Dendritic cell treated with granulocyte-macrophage colony-stimulating factor and Interleukin-4, amounts not matched to agents 40 ng/mL and 50 ng/mL, for 4 days (primary cell): Measurements from ENCODE around the gene MAPK9.

Experiments
- H3K27ac Mint-ChIP-seq: one replicate; pipeline ENCODE4 v1.8.0; 2022; ENCODE audit warnings: mild to moderate bottlenecking, mixed read lengths
- H3K27me3 Mint-ChIP-seq: one replicate; pipeline ENCODE4 v1.8.0; 2022; ENCODE audit warnings: mild to moderate bottlenecking, mixed read lengths
- H3K36me3 Mint-ChIP-seq: one replicate; pipeline ENCODE4 v1.8.0; 2022; ENCODE audit warnings: low read depth, mixed read lengths
- H3K4me1 Mint-ChIP-seq: one replicate; pipeline ENCODE4 v1.8.0; 2022; ENCODE audit warnings: low read depth, mixed read lengths
- H3K4me3 Mint-ChIP-seq: one replicate; pipeline ENCODE4 v1.8.0; 2022; ENCODE audit warnings: mild to moderate bottlenecking, moderate library complexity, mixed read lengths
- H3K9me3 Mint-ChIP-seq: one replicate; pipeline ENCODE4 v1.8.0; 2022; ENCODE audit warnings: mixed read lengths
- intact Hi-C: fragments of 100-400 bp; cut with micrococcal nuclease; formaldehyde crosslinking; loops from one replicate; pipeline ENCODE4 v1.15.0; 2022

The MAPK9 gene

DNA sequence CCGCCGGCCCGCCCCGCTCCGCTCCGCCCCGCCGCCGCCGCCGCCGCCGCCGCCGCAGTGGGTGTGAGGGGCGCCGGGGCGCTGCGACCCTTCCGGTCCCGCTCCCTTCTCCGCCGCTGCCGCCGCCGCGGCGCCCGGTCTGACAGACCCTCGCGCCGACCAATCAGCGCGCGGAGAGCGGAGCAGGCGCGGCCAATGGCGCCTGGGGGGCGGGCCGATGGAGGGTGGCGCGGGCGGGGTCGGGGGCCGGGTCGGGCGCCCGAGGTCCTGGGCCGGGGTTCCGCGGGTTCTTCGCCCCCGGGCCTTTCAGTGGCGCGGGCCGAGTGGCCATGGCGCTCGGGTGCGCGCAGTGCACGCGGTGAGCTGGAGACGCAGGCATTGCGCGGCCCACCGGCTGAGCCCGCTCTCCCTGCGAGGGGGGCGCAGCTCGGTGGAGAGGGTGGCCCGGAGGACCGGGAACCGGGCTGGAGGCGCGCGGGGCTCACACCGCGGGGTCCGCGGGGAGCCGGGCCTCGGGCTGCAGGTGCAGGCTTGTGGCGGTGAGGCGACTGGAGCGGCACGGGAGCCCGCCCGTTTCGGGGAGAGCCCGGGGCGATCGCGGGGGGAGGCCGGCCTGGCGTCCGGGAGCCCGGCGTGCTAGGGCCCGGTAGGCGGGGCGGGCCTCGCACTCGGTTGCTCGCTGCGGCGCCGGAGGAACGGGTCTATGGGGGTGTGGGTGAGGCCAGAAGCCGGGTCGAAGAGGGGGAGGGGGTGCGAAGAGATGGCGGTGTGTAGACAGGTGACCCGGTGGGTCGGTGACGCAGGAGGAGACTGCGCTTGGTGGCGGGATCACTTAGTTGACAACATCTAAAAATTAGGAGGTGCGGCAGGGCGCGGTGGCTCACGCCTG is at the start of gene MAPK9:
TSS of gene MAPK9 (minus strand) at position 141 of the 889 bp plus-strand sequence. CDS start 11,522 bp downstream, outside the sequence.
- Mint-ChIP-seq H3K36me3 (no peaks in the 10 kb centered on the region), H3K9me3 (no peaks in the 10 kb centered on the region), H3K4me3 (peak within 1 kb of the TSS; percentile 89), H3K27ac (peak within 1 kb of the TSS; percentile 80), H3K4me1 (peaks cover 62% of the 10 kb centered on the region), H3K27me3 (peaks cover 6% of the 10 kb centered on the region)
- intact Hi-C loops: loop anchor here (2.0 to 5.0 kb wide), 2 partner anchors 179 to 200 kb away; partner anchors contain the start of gene CNOT6

DNA sequence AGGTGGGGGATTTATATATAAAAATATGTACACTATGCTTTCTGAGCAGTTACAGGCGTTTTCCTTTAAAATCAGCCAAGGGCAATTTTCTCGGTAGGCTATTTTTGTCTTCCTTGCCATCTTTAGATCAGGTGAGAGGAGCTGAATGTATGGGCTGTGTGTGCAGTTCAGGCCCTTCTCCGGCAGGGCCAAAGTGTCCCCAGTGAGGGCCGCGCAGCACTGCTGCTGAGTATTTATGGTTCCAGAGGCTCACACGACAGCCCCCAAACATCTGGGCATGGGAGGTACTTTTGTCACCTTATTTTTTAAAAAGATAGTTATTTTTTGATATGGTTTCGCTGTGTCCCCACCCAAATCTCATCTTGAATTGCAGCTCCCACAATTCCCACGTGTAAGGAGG is 49.7 kb upstream of the MAPK9 start:
- Mint-ChIP-seq H3K36me3 (no peaks in the 10 kb centered on the region), H3K27ac (no peak overlapping the region), H3K4me3 (no peak overlapping the region), H3K27me3 (peaks cover 25% of the 10 kb centered on the region), H3K4me1 (peaks cover 6% of the 10 kb centered on the region), H3K9me3 (no peaks in the 10 kb centered on the region)
- intact Hi-C loops: no loop called here

DNA sequence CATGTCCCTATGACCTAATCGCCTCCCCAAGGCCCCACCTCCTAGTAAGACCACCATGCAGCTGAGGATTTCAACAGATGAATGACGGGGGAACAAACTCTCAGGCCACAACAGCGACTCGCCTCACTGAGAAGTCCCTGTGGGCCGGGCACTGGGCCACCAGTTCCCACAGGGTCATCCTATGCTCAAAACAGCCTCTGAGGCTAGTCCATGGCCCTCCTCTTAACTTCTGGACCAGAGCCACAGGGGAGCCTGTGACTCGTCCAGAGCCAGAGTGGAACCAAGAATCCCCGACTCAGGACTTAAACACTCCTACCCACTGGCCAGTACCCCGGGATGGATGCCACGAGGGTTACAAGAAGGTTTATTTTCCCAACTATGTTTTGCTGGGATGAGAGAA is 49.0 kb upstream of the MAPK9 start:
- peaks cover 21% of the 10 kb centered on the region for H3K27me3 Mint-ChIP-seq
- intact Hi-C loops: no loop called here
- no peak overlapping the region for H3K4me3 Mint-ChIP-seq
- H3K36me3 Mint-ChIP-seq: no peaks in the 10 kb centered on the region
- H3K9me3 Mint-ChIP-seq: no peaks in the 10 kb centered on the region
- no peak overlapping the region for H3K27ac Mint-ChIP-seq
- peaks cover 6% of the 10 kb centered on the region for H3K4me1 Mint-ChIP-seq

DNA sequence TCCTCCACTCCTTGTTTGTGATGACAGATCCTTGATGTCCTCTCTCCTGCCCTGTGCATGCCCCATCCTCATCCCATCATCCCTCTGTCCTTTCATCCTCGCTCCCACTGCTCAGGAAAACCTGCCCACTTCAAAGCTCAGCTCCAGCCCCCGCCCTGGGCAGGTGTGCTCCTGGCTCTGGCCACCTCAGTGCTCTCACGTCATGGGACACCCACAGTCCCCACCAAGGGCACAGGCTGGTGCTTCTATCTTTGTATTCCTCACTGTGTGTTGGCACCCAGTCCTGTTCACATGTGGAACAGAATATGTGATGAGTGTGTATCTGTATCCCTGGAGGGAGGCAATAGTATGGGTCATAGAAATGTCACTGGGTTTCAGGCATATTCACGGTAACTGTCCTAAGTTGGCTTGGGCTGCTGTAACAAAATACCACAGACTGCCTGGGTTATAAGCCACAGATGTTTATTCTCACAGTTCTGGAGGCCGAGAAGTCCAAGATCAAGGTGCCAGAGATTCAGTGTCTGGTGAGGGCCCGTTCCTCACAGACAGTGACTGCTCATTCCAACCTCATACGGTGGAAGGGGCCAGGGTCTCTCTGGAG is 47.8 kb upstream of the MAPK9 start:
- no peaks in the 10 kb centered on the region for H3K36me3 Mint-ChIP-seq
- no peaks in the 10 kb centered on the region for H3K9me3 Mint-ChIP-seq
- no peak overlapping the region for H3K4me3 Mint-ChIP-seq
- peaks cover 21% of the 10 kb centered on the region for H3K27me3 Mint-ChIP-seq
- peaks cover 6% of the 10 kb centered on the region for H3K4me1 Mint-ChIP-seq
- H3K27ac Mint-ChIP-seq: no peak overlapping the region
- intact Hi-C loops: no loop called here

DNA sequence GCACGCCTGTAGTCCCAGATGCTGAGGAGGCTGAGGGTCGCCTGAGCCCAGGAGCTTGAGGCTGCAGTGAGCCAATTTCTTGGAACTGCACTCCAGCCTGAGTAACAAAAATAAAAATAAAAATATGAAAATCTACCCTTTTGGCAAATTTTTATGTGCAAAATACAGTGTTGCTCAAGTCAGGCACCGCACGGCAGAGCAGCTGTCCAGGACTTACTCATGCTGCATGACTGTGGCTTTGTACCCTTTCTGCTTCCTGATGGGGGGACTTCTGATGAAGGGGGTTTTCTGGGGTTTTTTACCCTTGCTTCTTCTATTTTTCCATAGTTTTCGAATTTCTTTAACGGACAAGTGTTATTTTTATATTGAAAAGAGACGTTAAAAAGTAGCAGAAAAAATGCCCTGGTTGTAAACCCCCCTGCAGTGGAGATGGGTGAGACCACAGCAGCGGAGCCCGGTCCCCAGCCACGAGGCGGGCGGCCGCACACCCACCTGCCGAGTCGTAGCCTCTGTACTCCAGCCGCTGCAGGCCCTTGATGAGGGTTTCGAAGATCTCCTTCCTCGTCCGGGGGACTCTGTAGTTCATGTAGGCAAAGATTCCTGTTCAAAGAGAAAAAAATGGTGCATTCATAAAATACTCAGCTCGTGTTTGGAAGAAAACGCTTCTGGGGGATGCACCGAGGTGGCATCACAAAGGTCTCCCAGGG is 46.3 kb upstream of the MAPK9 start:
- intact Hi-C loops: no loop called here
- H3K36me3 Mint-ChIP-seq: no peaks in the 10 kb centered on the region
- H3K9me3 Mint-ChIP-seq: no peaks in the 10 kb centered on the region
- H3K27ac Mint-ChIP-seq: no peak overlapping the region
- peaks cover 21% of the 10 kb centered on the region for H3K27me3 Mint-ChIP-seq
- no peaks in the 10 kb centered on the region for H3K4me1 Mint-ChIP-seq
- H3K4me3 Mint-ChIP-seq: no peak overlapping the region

DNA sequence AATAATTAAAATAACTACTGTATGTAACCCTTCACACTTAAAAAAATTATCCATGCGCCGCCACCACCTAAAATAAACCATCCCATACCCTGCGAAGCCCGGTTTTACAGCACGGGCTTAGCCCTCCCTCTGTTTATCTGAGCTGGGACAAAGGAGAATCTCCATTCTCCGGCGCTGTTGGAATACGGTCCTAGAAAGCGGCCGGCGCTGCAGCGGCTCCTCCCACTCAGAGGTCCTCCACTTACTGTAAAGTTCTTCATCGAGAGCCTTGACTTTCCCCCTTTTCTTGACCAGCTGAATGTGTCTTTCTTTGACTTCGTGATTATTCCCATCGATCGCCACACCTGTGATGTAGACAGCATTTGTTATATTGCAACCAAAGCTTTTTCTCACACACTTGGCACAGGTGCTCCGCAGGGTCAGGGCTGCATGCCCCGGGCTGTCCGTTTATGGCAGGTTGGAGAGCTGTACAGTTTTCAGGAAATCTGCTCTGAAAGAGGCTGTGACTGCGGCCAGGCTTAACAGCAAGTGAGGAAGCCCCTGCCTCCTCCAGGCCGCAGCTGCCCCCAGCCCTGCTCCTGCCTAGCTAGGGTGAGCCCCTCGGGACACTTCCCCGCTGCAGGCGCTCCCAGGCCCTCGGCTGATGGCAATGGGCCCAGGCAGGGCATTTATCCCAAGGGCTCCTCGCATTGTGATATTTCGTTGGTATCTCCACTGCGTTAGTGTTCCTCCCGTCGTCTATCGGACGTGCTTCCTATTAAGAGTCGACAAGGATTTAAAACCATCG is 44.5 kb upstream of the MAPK9 start:
- Mint-ChIP-seq H3K9me3 (no peaks in the 10 kb centered on the region), H3K36me3 (no peaks in the 10 kb centered on the region), H3K4me3 (no peak overlapping the region), H3K4me1 (no peaks in the 10 kb centered on the region), H3K27ac (no peak overlapping the region), H3K27me3 (peaks cover 22% of the 10 kb centered on the region)
- intact Hi-C loops: no loop called here

DNA sequence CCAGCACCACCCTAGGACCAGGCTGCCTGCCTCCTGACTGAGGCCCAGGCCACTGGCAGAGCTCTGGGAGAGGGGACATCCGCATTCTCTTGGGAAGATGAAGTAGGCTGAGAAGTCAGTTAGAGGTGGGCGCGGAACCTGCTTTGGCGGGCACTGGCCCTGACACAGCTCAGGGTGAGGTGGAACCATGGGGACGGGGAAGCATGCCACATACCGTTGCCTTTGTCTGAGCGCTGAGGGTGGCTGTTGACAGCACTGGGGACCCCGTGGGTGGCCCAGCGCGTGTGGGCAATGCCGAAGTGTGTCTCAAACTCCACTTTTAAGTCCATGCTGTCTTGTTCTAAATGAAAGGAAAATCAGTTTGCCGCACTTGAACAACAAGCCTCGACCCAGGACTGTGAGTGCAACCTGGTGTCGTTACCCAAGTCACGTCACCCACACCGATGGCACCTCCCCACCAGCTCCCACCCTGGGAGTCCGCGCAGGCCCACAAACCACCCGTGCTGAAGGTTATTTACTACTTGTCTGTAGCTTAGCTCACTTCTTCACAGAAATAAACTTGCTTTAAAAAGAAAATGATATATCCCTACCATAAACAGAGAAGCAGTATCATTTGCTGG is 43.8 kb upstream of the MAPK9 start:
- Mint-ChIP-seq H3K4me1 (no peaks in the 10 kb centered on the region), H3K27ac (no peak overlapping the region), H3K36me3 (no peaks in the 10 kb centered on the region), H3K9me3 (no peaks in the 10 kb centered on the region), H3K4me3 (no peak overlapping the region), H3K27me3 (peaks cover 29% of the 10 kb centered on the region)
- intact Hi-C loops: no loop called here

DNA sequence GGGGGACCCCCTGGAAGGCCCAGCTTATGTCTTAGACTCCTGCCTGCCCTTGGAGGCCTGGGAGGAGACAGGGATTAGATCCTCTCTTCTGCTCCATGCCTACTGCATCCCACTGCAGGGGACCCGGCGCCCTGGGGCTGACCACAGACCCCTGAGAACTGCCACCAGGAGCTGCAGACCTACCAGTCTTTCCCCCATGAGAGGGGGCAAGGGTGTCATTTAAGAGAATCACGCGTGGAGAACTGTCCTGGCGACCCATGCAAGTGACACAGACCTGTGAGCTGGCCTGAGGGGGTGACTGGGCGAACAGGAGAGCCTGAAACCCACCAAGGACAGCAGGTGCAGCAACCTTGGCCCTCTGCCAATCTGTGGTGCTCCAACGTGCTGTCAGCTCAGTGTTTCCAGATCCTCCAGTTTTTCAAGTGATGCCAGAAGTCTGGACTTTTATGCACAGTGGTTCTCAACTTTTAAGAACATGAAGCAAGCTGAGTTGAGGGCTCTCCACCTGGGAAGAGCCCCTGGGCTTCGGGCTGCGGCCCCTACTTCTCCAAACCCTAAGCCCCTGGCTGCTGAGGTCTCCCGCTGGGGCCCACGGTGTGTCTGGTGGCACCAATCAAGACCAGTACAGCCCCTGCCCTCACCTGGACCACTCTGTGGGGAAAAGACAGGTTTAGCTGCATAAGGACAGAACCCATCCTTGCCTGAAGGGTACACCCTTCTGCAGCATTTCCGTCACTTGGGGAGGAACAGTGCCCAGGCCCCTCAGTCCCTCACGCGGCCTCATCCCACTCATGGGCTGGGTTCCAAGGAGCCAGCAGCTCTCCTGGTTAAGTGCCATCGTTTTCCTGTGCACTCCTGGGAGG is 43.1 kb upstream of the MAPK9 start:
- intact Hi-C loops: no loop called here
- no peak overlapping the region for H3K4me3 Mint-ChIP-seq

DNA sequence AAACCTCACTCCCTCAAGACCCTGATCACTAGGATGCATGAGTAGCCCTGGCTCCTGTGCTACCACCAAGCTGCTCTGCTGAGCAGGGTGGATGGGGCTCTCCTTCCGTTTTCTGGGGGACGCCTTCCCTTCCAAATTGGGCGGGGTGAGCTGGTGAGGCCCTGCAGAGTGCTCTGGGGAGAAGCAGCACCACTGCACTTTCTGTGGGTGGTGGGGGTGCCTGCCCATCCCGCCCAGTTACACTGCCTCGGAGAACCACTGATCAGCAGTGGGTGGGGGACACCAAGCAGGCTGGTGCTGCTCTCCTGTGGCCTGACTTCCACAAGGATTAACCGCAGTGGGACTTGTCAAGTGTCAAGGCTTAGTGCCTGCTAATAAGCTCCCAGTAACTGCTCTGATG is 42.3 kb upstream of the MAPK9 start:
- no peak overlapping the region for H3K4me3 Mint-ChIP-seq
- H3K4me1 Mint-ChIP-seq: no peaks in the 10 kb centered on the region
- no peaks in the 10 kb centered on the region for H3K9me3 Mint-ChIP-seq
- H3K27ac Mint-ChIP-seq: no peak overlapping the region
- intact Hi-C loops: no loop called here
- peaks cover 35% of the 10 kb centered on the region for H3K27me3 Mint-ChIP-seq
- no peaks in the 10 kb centered on the region for H3K36me3 Mint-ChIP-seq

More for the DNA sequence above, 43.1 kb upstream of the MAPK9 start:
- Mint-ChIP-seq H3K9me3 (no peaks in the 10 kb centered on the region), H3K36me3 (no peaks in the 10 kb centered on the region), H3K27ac (no peak overlapping the region), H3K27me3 (peaks cover 35% of the 10 kb centered on the region), H3K4me1 (no peaks in the 10 kb centered on the region)

DNA sequence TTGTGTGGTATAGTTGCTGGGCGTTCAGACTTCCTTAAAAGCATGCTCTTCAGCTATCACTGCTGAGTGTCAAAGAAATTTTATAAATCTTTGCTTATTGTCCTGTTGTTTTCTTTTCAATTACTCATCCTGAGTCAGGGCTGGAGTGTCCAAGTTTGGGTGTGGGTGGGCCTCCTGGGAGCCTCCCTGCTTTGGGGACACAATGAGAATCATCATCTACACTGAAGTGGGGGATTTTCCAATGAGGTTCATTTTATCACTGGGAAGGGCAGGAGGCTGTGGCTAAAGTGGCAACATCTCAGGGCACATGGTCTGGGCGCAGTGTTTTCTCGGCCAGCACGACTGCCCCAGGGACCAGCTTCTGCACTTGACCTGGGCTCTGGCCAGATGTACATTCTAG is 41.8 kb upstream of the MAPK9 start:
- Mint-ChIP-seq H3K27me3 (peaks cover 35% of the 10 kb centered on the region), H3K27ac (no peak overlapping the region), H3K36me3 (no peaks in the 10 kb centered on the region), H3K4me1 (no peaks in the 10 kb centered on the region), H3K4me3 (no peak overlapping the region), H3K9me3 (no peaks in the 10 kb centered on the region)
- intact Hi-C loops: no loop called here

DNA sequence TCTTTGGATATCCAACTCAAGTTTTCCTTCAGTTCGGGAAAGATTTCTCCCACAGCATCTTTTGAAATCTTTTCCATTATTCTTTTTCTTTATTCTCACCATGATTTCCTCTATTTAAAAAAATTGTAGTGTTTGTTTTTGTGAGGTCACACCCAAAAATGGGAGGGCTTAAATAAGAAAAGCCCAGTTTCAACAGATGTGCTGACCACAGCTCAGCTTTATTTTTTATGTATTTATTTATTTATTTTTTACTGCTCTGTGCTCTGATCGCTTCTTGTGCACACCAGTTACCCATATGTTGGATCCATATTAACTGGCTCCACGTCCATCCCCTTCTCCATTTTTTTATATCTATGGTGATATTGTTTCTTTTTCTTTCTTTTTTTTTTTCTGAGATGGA is 41.0 kb upstream of the MAPK9 start:
- Mint-ChIP-seq H3K36me3 (no peaks in the 10 kb centered on the region), H3K27me3 (peaks cover 35% of the 10 kb centered on the region), H3K4me3 (no peak overlapping the region), H3K4me1 (no peaks in the 10 kb centered on the region), H3K9me3 (no peaks in the 10 kb centered on the region), H3K27ac (no peak overlapping the region)
- intact Hi-C loops: no loop called here

DNA sequence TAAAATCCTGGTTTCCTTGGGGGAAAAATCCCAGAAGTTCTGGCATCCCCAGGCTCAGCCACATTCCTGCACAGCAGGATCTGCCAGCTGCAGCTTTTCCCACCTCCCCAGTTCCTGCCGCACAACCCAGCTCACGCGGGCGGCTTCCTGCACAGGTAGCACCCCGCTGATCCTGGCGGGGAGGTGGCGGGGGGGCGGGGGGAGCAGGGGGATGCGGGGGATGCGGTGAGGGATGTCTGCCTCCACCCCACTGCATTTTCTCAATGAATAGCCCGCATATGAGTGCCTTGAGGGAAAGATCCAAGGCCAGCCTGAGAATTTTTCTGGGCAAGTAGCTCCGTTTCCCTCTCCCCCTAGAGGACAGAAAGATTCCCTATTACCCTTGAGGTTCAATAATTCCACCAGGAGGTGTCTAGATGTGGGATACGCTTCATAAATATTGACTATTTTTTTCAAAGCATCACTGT is 40.2 kb upstream of the MAPK9 start:
- Mint-ChIP-seq H3K4me1 (no peaks in the 10 kb centered on the region), H3K27me3 (peaks cover 38% of the 10 kb centered on the region), H3K4me3 (no peak overlapping the region), H3K36me3 (no peaks in the 10 kb centered on the region), H3K27ac (no peak overlapping the region), H3K9me3 (no peaks in the 10 kb centered on the region)
- intact Hi-C loops: no loop called here

DNA sequence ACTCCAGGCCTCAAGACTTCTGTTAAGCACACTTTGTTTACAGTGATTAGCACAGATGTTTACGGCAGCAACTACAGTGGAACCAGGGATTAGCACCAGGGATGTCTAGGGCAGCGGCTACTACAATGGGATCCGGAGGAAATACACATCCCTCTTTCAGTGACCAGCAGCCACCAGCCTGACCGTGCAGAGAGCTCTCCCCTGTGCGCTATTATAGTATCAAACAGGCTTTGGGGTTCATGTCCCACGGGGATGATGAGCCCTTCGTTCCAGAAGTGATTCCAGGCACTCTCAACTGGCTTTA is 39.7 kb upstream of the MAPK9 start:
- no peaks in the 10 kb centered on the region for H3K4me1 Mint-ChIP-seq
- H3K36me3 Mint-ChIP-seq: no peaks in the 10 kb centered on the region
- no peaks in the 10 kb centered on the region for H3K9me3 Mint-ChIP-seq
- intact Hi-C loops: no loop called here
- H3K27ac Mint-ChIP-seq: no peak overlapping the region
- H3K27me3 Mint-ChIP-seq: peaks cover 38% of the 10 kb centered on the region
- no peak overlapping the region for H3K4me3 Mint-ChIP-seq
